Liver (tissue), 9 donors: Measurements from ENCODE around the gene PDLIM3. TPM values are rescaled to one million over a fixed set of nuclear protein-coding genes. Genes with fewer than 3 reads are reported as not detected.

Source experiments
- DNase-seq: peaks from one replicate; pipeline ENCODE4 v3.0.0-alpha.2; 2017; ENCODE audit warnings: low spot score
- H3K27ac ChIP-seq, 2 donors: one replicate each; pipeline ENCODE4 v1.7.0; 2013; ENCODE audit warnings: inconsistent platforms in 2 of 2, low read length in 2 of 2, control low read depth in 1 of 2, low read depth in 1 of 2, mild to moderate bottlenecking in 1 of 2
- H3K27me3 ChIP-seq, 4 donors: one replicate each; pipeline versions ENCODE4 v1.6.1 to v1.7.0; 2013; ENCODE audit warnings: low read length in 3 of 4, inconsistent platforms in 1 of 4, mild to moderate bottlenecking in 1 of 4, moderate library complexity in 1 of 4; ENCODE audit not compliant: control insufficient read depth in 4 of 4, insufficient read depth in 4 of 4
- H3K36me3 ChIP-seq, 4 donors: one replicate each; pipeline versions ENCODE4 v1.6.1 to v1.7.0; 2013; ENCODE audit warnings: low read length in 3 of 4, mild to moderate bottlenecking in 3 of 4, low read depth in 1 of 4, moderate library complexity in 1 of 4; ENCODE audit not compliant: control insufficient read depth in 4 of 4, insufficient read depth in 3 of 4
- H3K4me1 ChIP-seq, 4 donors: one replicate each; pipeline versions ENCODE4 v1.6.1 to v1.7.0; 2013; ENCODE audit warnings: low read length in 3 of 4, mild to moderate bottlenecking in 3 of 4, moderate library complexity in 1 of 4; ENCODE audit not compliant: control insufficient read depth in 4 of 4, insufficient read depth in 4 of 4
- H3K4me3 ChIP-seq, 3 donors: one replicate each; pipeline versions ENCODE4 v1.6.1 to v1.7.0; 2013; ENCODE audit warnings: low read length in 3 of 3, control low read depth in 1 of 3, low read depth in 1 of 3, mild to moderate bottlenecking in 1 of 3
- H3K9ac ChIP-seq, 2 donors: one replicate each; pipeline ENCODE4 v1.7.0; 2013; ENCODE audit warnings: low read length in 2 of 2, mild to moderate bottlenecking in 2 of 2, moderate library complexity in 2 of 2, control low read depth in 1 of 2, low read depth in 1 of 2
- H3K9me3 ChIP-seq, 4 donors: one replicate each; pipeline versions ENCODE4 v1.6.1 to v1.7.0; 2013; ENCODE audit warnings: low read length in 3 of 4; ENCODE audit not compliant: control insufficient read depth in 4 of 4
- EGR1 ChIP-seq, 2 donors: IDR thresholded peaks; 2 replicates each; pipeline ENCODE4 v1.6.1; 2016 to 2018; ENCODE audit warnings: antibody characterized with exemption in 2 of 2, low read depth in 2 of 2
- FOXA1 ChIP-seq: IDR thresholded peaks from 2 replicates; pipeline ENCODE4 v1.6.1; 2016; ENCODE audit warnings: antibody characterized with exemption
- FOXA2 ChIP-seq: IDR thresholded peaks from 2 replicates; pipeline ENCODE4 v1.6.1; 2016; ENCODE audit warnings: antibody characterized with exemption
- GABPA ChIP-seq, 2 donors: IDR thresholded peaks in 1 of 2; conservative IDR thresholded peaks in 1 of 2; 2 replicates each; pipeline ENCODE4 v1.6.1; 2016; ENCODE audit warnings: antibody characterized with exemption in 2 of 2, mild to moderate bottlenecking in 1 of 2, moderate library complexity in 1 of 2
- HNF4A ChIP-seq, 2 donors: conservative IDR thresholded peaks; 2 replicates each; pipeline ENCODE4 v1.6.1; 2016; ENCODE audit warnings: antibody characterized with exemption in 2 of 2, mild to moderate bottlenecking in 2 of 2
- HNF4G ChIP-seq: IDR thresholded peaks from 2 replicates; pipeline ENCODE4 v1.6.1; 2016; ENCODE audit warnings: antibody characterized with exemption
- JUND ChIP-seq, 2 donors: IDR thresholded peaks; 2 replicates each; pipeline ENCODE4 v1.6.1; 2016; ENCODE audit warnings: antibody characterized with exemption in 2 of 2
- MAX ChIP-seq: IDR thresholded peaks from 2 replicates; pipeline ENCODE4 v1.6.1; 2016; ENCODE audit warnings: antibody characterized with exemption
- NR2F2 ChIP-seq: IDR thresholded peaks from 2 replicates; pipeline ENCODE4 v1.6.1; 2016; ENCODE audit warnings: antibody characterized with exemption
- RAD21 ChIP-seq, 2 donors: IDR thresholded peaks; 2 replicates each; pipeline ENCODE4 v1.6.1; 2016; ENCODE audit warnings: antibody characterized with exemption in 2 of 2, mild to moderate bottlenecking in 2 of 2
- RXRA ChIP-seq, 2 donors: IDR thresholded peaks; 2 replicates each; pipeline ENCODE4 v1.6.1; 2017 to 2018; ENCODE audit warnings: antibody characterized with exemption in 2 of 2, mild to moderate bottlenecking in 1 of 2
- SP1 ChIP-seq: IDR thresholded peaks from 2 replicates; pipeline ENCODE4 v1.6.1; 2018; ENCODE audit warnings: antibody characterized with exemption, mild to moderate bottlenecking
- TAF1 ChIP-seq: conservative IDR thresholded peaks from 2 replicates; pipeline ENCODE4 v1.6.1; 2016; ENCODE audit warnings: antibody characterized with exemption, mild to moderate bottlenecking
- YY1 ChIP-seq: IDR thresholded peaks from 2 replicates; pipeline ENCODE4 v1.6.1; 2016; ENCODE audit warnings: antibody characterized with exemption, mild to moderate bottlenecking
- ZBTB33 ChIP-seq: IDR thresholded peaks from 2 replicates; pipeline ENCODE4 v1.6.1; 2016; ENCODE audit warnings: antibody characterized with exemption
- WGBS: extraction: QIAGEN DNeasy Blood & Tissue Kit; methylation state at CpG from one replicate; pipeline ENCODE4 v1.1.7; 2013; 5-methylcytosine and 5-hydroxymethylcytosine counted together
- polyA plus RNA-seq, 2 donors: library from polyadenylated mRNA; stranded (reverse) in 1 of 2; unstranded in 1 of 2; fragments of 200-250 nt in 1 of 2; fragments of >200 nt in 1 of 2; fragmentation: Nextera tagmentation in 1 of 2; extraction: Ambion mirVana in 1 of 2; gene quantifications; one replicate each; pipeline versions ENCODE4 v1.2.1 to v1.2.3, GENCODE V29; 2013 to 2015
- total RNA-seq, 2 donors: library from RNA; depleted of rRNA; stranded (reverse); fragments of >200 nt; gene quantifications; one replicate each; pipeline ENCODE4 v1.2.3, GENCODE V29; 2014
- TF ChIP-seq, protein P1 (sequence below): IDR thresholded peaks from 2 replicates; pipeline ENCODE4 v1.6.1; 2016; ENCODE audit warnings: antibody characterized with exemption, mild to moderate bottlenecking
- TF ChIP-seq, protein P2 (sequence below): IDR thresholded peaks from 2 replicates; pipeline ENCODE4 v1.6.1; 2016; ENCODE audit warnings: antibody characterized with exemption
- TF ChIP-seq, protein P3 (sequence below): fragments of 150-350 bp; IDR thresholded peaks from 2 replicates; pipeline ENCODE4 v1.5.1; 2017; ENCODE audit warnings: improper control_type of control experiment, low read depth, low read length; ENCODE audit not compliant: missing input control
- donor health status: healthy.
- donor health status: healthy.
- donor health status: healthy.
- donor health status: healthy.
- donor health status: healthy.

PDLIM3 gene
- total and polyA plus RNA-seq, 4 donors, result 0.58 to 8.8 (median 3.3) TPM

- no peak overlapping the region for H3K27ac ChIP-seq
- TF ChIP-seq RAD21 (IDR thresholded peaks at IDR 0.05) (no peak), YY1 (no peak), GABPA (IDR thresholded peaks at IDR 0.05 in 1 of 2, conservative IDR thresholded peaks at IDR 0.05 in 1 of 2) (no peak), JUND (IDR thresholded peaks at IDR 0.05) (no peak), HNF4G (no peak), SP1 (no peak)
- WGBS, result 64% methylated on average over 3 of the region's 3 CpGs
Observed at GRCh38 chr4:185540487-185541120, 5.3 kb upstream of the PDLIM3 start.

GRCh38 chr4:185540040-185540439 is 4.7 kb upstream of the PDLIM3 start:
- Histone ChIP-seq H3K27me3 (peaks cover 0 to 6% (median 0%) of the 10 kb centered on the region in 4 donors), H3K9ac (no peak overlapping the region), H3K27ac (no peak overlapping the region), H3K4me1 (peaks cover 1 to 10% (median 4%) of the 10 kb centered on the region in 4 donors), H3K9me3 (no peaks in the 10 kb centered on the region), H3K36me3 (no peaks in the 10 kb centered on the region), H3K4me3 (no peak overlapping the region)
- no peak for TF ChIP-seq GABPA (IDR thresholded peaks at IDR 0.05 in 1 of 2, conservative IDR thresholded peaks at IDR 0.05 in 1 of 2)
- TF ChIP-seq RXRA (IDR thresholded peaks at IDR 0.05), result no peak
- WGBS, result 71% methylated on average over 8 of the region's 8 CpGs
- DNase-seq, result no peak

More at GRCh38 chr4:185540487-185541120, 5.3 kb upstream of the PDLIM3 start:
- H3K4me1 ChIP-seq, result peaks cover 0 to 5% (median under 1%) of the 10 kb centered on the region in 4 donors
- H3K36me3 ChIP-seq, result no peaks in the 10 kb centered on the region
- no peak overlapping the region for H3K4me3 ChIP-seq
- no peak overlapping the region for H3K9ac ChIP-seq
- no peak for DNase-seq
- H3K9me3 ChIP-seq, result no peaks in the 10 kb centered on the region
- H3K27me3 ChIP-seq, result peaks cover 0 to 6% (median 0%) of the 10 kb centered on the region in 4 donors

- DNase-seq, result no peak
- peaks cover 0 to 6% (median 0%) of the 10 kb centered on the region in 4 donors for H3K27me3 ChIP-seq
- H3K4me1 ChIP-seq, result peaks cover 3 to 16% (median 7%) of the 10 kb centered on the region in 4 donors
- no peaks in the 10 kb centered on the region for H3K36me3 ChIP-seq
- TF ChIP-seq NR2F2, result no peak
- no peak for TF ChIP-seq HNF4G
- TF ChIP-seq ZBTB33, result no peak
- TF ChIP-seq, protein P1, sequence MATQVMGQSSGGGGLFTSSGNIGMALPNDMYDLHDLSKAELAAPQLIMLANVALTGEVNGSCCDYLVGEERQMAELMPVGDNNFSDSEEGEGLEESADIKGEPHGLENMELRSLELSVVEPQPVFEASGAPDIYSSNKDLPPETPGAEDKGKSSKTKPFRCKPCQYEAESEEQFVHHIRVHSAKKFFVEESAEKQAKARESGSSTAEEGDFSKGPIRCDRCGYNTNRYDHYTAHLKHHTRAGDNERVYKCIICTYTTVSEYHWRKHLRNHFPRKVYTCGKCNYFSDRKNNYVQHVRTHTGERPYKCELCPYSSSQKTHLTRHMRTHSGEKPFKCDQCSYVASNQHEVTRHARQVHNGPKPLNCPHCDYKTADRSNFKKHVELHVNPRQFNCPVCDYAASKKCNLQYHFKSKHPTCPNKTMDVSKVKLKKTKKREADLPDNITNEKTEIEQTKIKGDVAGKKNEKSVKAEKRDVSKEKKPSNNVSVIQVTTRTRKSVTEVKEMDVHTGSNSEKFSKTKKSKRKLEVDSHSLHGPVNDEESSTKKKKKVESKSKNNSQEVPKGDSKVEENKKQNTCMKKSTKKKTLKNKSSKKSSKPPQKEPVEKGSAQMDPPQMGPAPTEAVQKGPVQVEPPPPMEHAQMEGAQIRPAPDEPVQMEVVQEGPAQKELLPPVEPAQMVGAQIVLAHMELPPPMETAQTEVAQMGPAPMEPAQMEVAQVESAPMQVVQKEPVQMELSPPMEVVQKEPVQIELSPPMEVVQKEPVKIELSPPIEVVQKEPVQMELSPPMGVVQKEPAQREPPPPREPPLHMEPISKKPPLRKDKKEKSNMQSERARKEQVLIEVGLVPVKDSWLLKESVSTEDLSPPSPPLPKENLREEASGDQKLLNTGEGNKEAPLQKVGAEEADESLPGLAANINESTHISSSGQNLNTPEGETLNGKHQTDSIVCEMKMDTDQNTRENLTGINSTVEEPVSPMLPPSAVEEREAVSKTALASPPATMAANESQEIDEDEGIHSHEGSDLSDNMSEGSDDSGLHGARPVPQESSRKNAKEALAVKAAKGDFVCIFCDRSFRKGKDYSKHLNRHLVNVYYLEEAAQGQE, result no peak
- no peak for TF ChIP-seq GABPA (IDR thresholded peaks at IDR 0.05 in 1 of 2, conservative IDR thresholded peaks at IDR 0.05 in 1 of 2)
- TF ChIP-seq YY1, result no peak
- TF ChIP-seq FOXA2, result no peak
- TF ChIP-seq RXRA (IDR thresholded peaks at IDR 0.05), result no peak
- no peak for TF ChIP-seq FOXA1
- TF ChIP-seq EGR1 (IDR thresholded peaks at IDR 0.05; ENCODE audit: low read depth in 2 of 2), result no peak
- TF ChIP-seq, protein P2, sequence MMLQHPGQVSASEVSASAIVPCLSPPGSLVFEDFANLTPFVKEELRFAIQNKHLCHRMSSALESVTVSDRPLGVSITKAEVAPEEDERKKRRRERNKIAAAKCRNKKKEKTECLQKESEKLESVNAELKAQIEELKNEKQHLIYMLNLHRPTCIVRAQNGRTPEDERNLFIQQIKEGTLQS, result no peak
- TF ChIP-seq RAD21 (IDR thresholded peaks at IDR 0.05), result no peak
- no peak for TF ChIP-seq SP1
- TF ChIP-seq TAF1, result no peak
- no peak for TF ChIP-seq HNF4A (conservative IDR thresholded peaks at IDR 0.05)
- no peak for TF ChIP-seq MAX
- TF ChIP-seq JUND (IDR thresholded peaks at IDR 0.05), result no peak
- TF ChIP-seq, protein P3, sequence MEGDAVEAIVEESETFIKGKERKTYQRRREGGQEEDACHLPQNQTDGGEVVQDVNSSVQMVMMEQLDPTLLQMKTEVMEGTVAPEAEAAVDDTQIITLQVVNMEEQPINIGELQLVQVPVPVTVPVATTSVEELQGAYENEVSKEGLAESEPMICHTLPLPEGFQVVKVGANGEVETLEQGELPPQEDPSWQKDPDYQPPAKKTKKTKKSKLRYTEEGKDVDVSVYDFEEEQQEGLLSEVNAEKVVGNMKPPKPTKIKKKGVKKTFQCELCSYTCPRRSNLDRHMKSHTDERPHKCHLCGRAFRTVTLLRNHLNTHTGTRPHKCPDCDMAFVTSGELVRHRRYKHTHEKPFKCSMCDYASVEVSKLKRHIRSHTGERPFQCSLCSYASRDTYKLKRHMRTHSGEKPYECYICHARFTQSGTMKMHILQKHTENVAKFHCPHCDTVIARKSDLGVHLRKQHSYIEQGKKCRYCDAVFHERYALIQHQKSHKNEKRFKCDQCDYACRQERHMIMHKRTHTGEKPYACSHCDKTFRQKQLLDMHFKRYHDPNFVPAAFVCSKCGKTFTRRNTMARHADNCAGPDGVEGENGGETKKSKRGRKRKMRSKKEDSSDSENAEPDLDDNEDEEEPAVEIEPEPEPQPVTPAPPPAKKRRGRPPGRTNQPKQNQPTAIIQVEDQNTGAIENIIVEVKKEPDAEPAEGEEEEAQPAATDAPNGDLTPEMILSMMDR, result no peak
- H3K9me3 ChIP-seq, result no peaks in the 10 kb centered on the region
- 62% methylated on average over 1 of the region's 1 CpG for WGBS
- no peak overlapping the region for H3K9ac ChIP-seq
- no peak overlapping the region for H3K27ac ChIP-seq
- no peak overlapping the region for H3K4me3 ChIP-seq
Observed at GRCh38 chr4:185538806-185539205, 3.5 kb upstream of the PDLIM3 start.
